H1 (cell line): ENCODE results near the gene FKBP2. TPM values are rescaled to one million over a fixed set of nuclear protein-coding genes. Genes with fewer than 3 reads are reported as not detected.

Experiments
- CTCF ChIA-PET: fragments of 300-600 bp; sonication (Branson Sonifier 250); formaldehyde crosslinking; loops from one replicate; lab custom pipeline; 2021; ENCODE audit not compliant: partially characterized antibody; lab: Charles Lee
- POLR2A ChIA-PET: fragments of 300-600 bp; sonication (Branson Sonifier 250); formaldehyde crosslinking; loops from one replicate; lab custom pipeline; 2021; ENCODE audit warnings: inconsistent platforms; ENCODE audit not compliant: partially characterized antibody; lab: Charles Lee
- DNase-seq, 2 experiments: peaks; one replicate each; pipeline versions ENCODE4 v3.0.0 to v3.0.0-alpha.2; 2010 to 2022; ENCODE audit warnings: low spot score in 2 of 2, low read depth in 1 of 2, mixed read lengths in 1 of 2
- FAIRE-seq: peaks from 2 replicates; lab custom pipeline; 2011; peaks lifted over from hg19 to GRCh38; lab: Jason Lieb, UNC
- H2AFZ ChIP-seq: 2 replicates; pipeline ENCODE4 v1.8.1; 2012; ENCODE audit warnings: low read length, inconsistent platforms
- H2AK5ac ChIP-seq: 2 replicates; pipeline ENCODE4 v1.6.1; 2013; ENCODE audit warnings: low read depth, low read length
- H2BK120ac ChIP-seq: replicated peaks from 2 replicates; pipeline ENCODE3; 2013; ENCODE audit warnings: low read depth, low read length, inconsistent platforms
- H2BK12ac ChIP-seq: 2 replicates; pipeline ENCODE4 v1.6.1; 2013; ENCODE audit warnings: low read depth, low read length
- H2BK15ac ChIP-seq: 2 replicates; pipeline ENCODE4 v1.6.1; 2013; ENCODE audit warnings: low read length
- H2BK20ac ChIP-seq: 2 replicates; pipeline ENCODE4 v1.6.1; 2013; ENCODE audit warnings: low read length
- H2BK5ac ChIP-seq: 2 replicates; pipeline ENCODE4 v1.6.1; 2013; ENCODE audit warnings: low read depth, low read length
- H3K14ac ChIP-seq: 2 replicates; pipeline ENCODE4 v1.6.1; 2013; ENCODE audit warnings: inconsistent platforms; ENCODE audit not compliant: insufficient read length
- H3K18ac ChIP-seq: 2 replicates; pipeline ENCODE4 v1.6.1; 2013; ENCODE audit warnings: low read length; ENCODE audit errors: extremely low read depth
- H3K23ac ChIP-seq: 2 replicates; pipeline ENCODE4 v1.6.1; 2013; ENCODE audit warnings: inconsistent platforms; ENCODE audit not compliant: insufficient read length
- H3K23me2 ChIP-seq: 2 replicates; pipeline ENCODE4 v1.6.1; 2013; ENCODE audit warnings: low read depth, low read length
- H3K27ac ChIP-seq: 2 replicates; pipeline ENCODE4 v1.6.1; 2011; ENCODE audit warnings: low read depth, low read length, inconsistent platforms
- H3K27me3 ChIP-seq, 4 experiments: replicated peaks in 1 of 4; 1 replicate in 1 of 4; 2 replicates in 3 of 4; pipeline versions ENCODE4 v1.6.1 to v1.8.1; 2011 to 2013; ENCODE audit warnings: low read length in 3 of 4, mild to moderate bottlenecking in 3 of 4, inconsistent platforms in 2 of 4, mixed read lengths in 2 of 4, moderate library complexity in 1 of 4; ENCODE audit not compliant: control insufficient read depth in 3 of 4, insufficient read depth in 3 of 4; ENCODE audit errors: extremely low read depth in 1 of 4
- H3K36me3 ChIP-seq, 4 experiments: 2 replicates each; pipeline versions ENCODE4 v1.6.1 to v1.8.1; 2011 to 2013; ENCODE audit warnings: mild to moderate bottlenecking in 4 of 4, low read length in 3 of 4, moderate library complexity in 2 of 4, control low read depth in 1 of 4, inconsistent platforms in 1 of 4; ENCODE audit not compliant: insufficient read depth in 4 of 4, control insufficient read depth in 2 of 4
- H3K4ac ChIP-seq: replicated peaks from 2 replicates; pipeline ENCODE3; 2013; ENCODE audit warnings: low read length, low read depth, mixed read lengths, inconsistent platforms; ENCODE audit not compliant: insufficient read length
- H3K4me1 ChIP-seq, 4 experiments: replicated peaks in 1 of 4; 1 replicate in 1 of 4; 2 replicates in 3 of 4; pipeline versions ENCODE4 v1.6.1 to v1.8.1; 2011 to 2013; ENCODE audit warnings: low read length in 3 of 4, inconsistent platforms in 2 of 4, mixed read lengths in 1 of 4; ENCODE audit not compliant: insufficient read depth in 4 of 4, control insufficient read depth in 3 of 4
- H3K4me2 ChIP-seq, 2 experiments: 2 replicates each; pipeline versions ENCODE4 v1.6.1 to v1.8.1; 2011 to 2013; ENCODE audit warnings: low read depth in 2 of 2, low read length in 2 of 2, control low read depth in 1 of 2, inconsistent platforms in 1 of 2, mild to moderate bottlenecking in 1 of 2; ENCODE audit not compliant: insufficient read depth in 1 of 2
- H3K4me3 ChIP-seq, 4 experiments: fragments of 200-600, 300-600 bp in 1 of 4; sonication (generic), shearing (Covaris generic), sonication (Bioruptor Twin) in 1 of 4; 2 replicates each; pipeline versions ENCODE4 v1.5.1 to v1.8.1; 2011 to 2016; ENCODE audit warnings: low read length in 4 of 4, low read depth in 3 of 4, control low read depth in 2 of 4, inconsistent platforms in 2 of 4, mild to moderate bottlenecking in 2 of 4, mixed read lengths in 1 of 4, moderate library complexity in 1 of 4; ENCODE audit not compliant: insufficient read depth in 2 of 4; ENCODE audit errors: extremely low read depth in 1 of 4
- H3K56ac ChIP-seq: replicated peaks from 2 replicates; pipeline ENCODE3; 2013; ENCODE audit warnings: low read depth, mild to moderate bottlenecking, mixed read lengths, low read length, inconsistent platforms; ENCODE audit not compliant: insufficient read length
- H3K79me1 ChIP-seq: 2 replicates; pipeline ENCODE4 v1.6.1; 2013; ENCODE audit warnings: low read depth, low read length, control low read depth
- H3K79me2 ChIP-seq, 2 experiments: 2 replicates each; pipeline versions ENCODE4 v1.6.1 to v1.8.1; 2012 to 2013; ENCODE audit warnings: low read length in 2 of 2, mild to moderate bottlenecking in 2 of 2, inconsistent platforms in 1 of 2; ENCODE audit not compliant: insufficient read depth in 2 of 2, control insufficient read depth in 1 of 2
- H3K9ac ChIP-seq, 4 experiments: replicated peaks in 1 of 4; 1 replicate in 1 of 4; 2 replicates in 3 of 4; pipeline versions ENCODE4 v1.6.1 to v1.8.1; 2011 to 2013; ENCODE audit warnings: low read depth in 3 of 4, low read length in 3 of 4, control low read depth in 2 of 4, mild to moderate bottlenecking in 2 of 4, moderate library complexity in 2 of 4, inconsistent platforms in 1 of 4; ENCODE audit errors: extremely low read depth in 1 of 4
- H3K9me3 ChIP-seq, 2 experiments: 2 replicates each; pipeline versions ENCODE4 v1.6.1 to v1.8.1; 2012 to 2013; ENCODE audit warnings: mild to moderate bottlenecking in 2 of 2, moderate library complexity in 2 of 2, control low read depth in 1 of 2, inconsistent platforms in 1 of 2, low read depth in 1 of 2, low read length in 1 of 2, mixed read lengths in 1 of 2; ENCODE audit not compliant: insufficient read depth in 2 of 2
- H4K20me1 ChIP-seq, 2 experiments: replicated peaks in 1 of 2; 2 replicates each; pipeline versions ENCODE3 to v1.8.1; 2011 to 2013; ENCODE audit warnings: inconsistent platforms in 2 of 2, low read length in 2 of 2, mild to moderate bottlenecking in 1 of 2; ENCODE audit not compliant: insufficient read depth in 2 of 2, control insufficient read depth in 1 of 2
- H4K5ac ChIP-seq: 2 replicates; pipeline ENCODE4 v1.6.1; 2013; ENCODE audit warnings: low read length, low read depth, mixed read lengths, inconsistent platforms; ENCODE audit not compliant: insufficient read length
- H4K8ac ChIP-seq: 2 replicates; pipeline ENCODE4 v1.8.0; 2013; ENCODE audit warnings: mild to moderate bottlenecking, moderate library complexity, low read length, inconsistent platforms; ENCODE audit not compliant: insufficient read depth; ENCODE audit errors: extremely low read depth
- H4K91ac ChIP-seq: replicated peaks from 2 replicates; pipeline ENCODE3; 2013; ENCODE audit warnings: low read length, mixed read lengths, inconsistent platforms; ENCODE audit not compliant: insufficient read length
- POLR2A ChIP-seq, 2 experiments: IDR thresholded peaks; 1 replicate in 1 of 2; 2 replicates in 1 of 2; pipeline ENCODE4 v1.6.1; 2011; ENCODE audit warnings: low read depth in 2 of 2, low read length in 2 of 2, mild to moderate bottlenecking in 2 of 2; ENCODE audit errors: control extremely low read depth in 1 of 2
- POLR2AphosphoS5 ChIP-seq: IDR thresholded peaks from 2 replicates; pipeline ENCODE4 v1.6.1; 2011; ENCODE audit warnings: low read depth, low read length
- WGBS, 2 experiments: shearing (Covaris generic) in 1 of 2; methylation state at CpG; one replicate each; pipeline versions ENCODE4 v1.1.6 to v1.1.7; 2013 to 2015; ENCODE audit warnings: low lambda C conversion rate in 2 of 2, mixed read lengths in 2 of 2, inconsistent platforms in 1 of 2, low coverage in 1 of 2, missing lambda C conversion rate in 1 of 2; ENCODE audit not compliant: insufficient replicate concordance in 2 of 2, insufficient coverage in 1 of 2, insufficient read length in 1 of 2; ENCODE audit errors: extremely low coverage in 1 of 2, missing lambda C conversion rate in 1 of 2; 5-methylcytosine and 5-hydroxymethylcytosine counted together
- polyA plus RNA-seq, 7 experiments: library from polyadenylated mRNA; depleted of rRNA in 3 of 7; stranded (reverse) in 5 of 7; unstranded in 2 of 7; fragments of >200 nt in 5 of 7; fragments of 200-250 nt in 2 of 7; gene quantifications; 1 replicate in 5 of 7; 2 replicates in 1 of 7; 4 replicates in 1 of 7; pipeline versions ENCODE4 v1.2.1 to v1.2.3, GENCODE V29; 2011 to 2013; ENCODE audit warnings: missing spikeins in 2 of 7, mixed read lengths in 2 of 7
- total RNA-seq: library from RNA; stranded (reverse); fragmentation: NEBNext Ultra II Directional; extraction: Animal tissue kit (Norgen Biotek cat#: 25700); gene quantifications from 2 replicates; pipeline ENCODE4 v1.2.1, GENCODE V29; 2021

The FKBP2 gene
- total and polyA plus RNA-seq, 2 of the 8 experiments (the other 6 are each of a cell fraction or from before 2014, with no cell fraction given), result 41.7 to 52.5 TPM

DNA sequence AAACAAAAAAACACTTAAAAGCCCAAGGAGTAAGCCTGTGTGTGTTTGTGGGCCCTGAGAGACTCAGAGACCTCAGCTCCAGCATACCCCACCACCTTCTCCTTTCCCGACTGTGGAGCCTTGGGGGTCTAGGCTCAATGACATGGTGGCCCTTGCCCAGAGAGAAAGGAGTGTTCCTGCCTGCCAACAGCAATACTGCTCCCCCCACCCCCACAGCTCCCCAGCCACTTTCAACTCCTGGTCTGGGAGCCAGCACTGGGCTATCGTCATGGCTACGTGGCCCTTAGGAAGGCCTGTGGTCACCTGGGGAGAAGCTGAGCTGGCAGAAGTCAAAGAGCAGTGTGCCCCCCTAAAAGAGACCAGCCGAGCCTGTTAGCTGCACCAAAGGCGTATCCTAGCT is 3.2 kb downstream of the FKBP2 start:
- H3K36me3 ChIP-seq, result peaks cover 0 to 17% (median 4%) of the 10 kb centered on the region in 4 experiments; a peak in 4 of 8 replicates
- H4K20me1 ChIP-seq, result peaks cover 0 to 13% of the 10 kb centered on the region in 2 experiments
- H3K79me2 ChIP-seq, result peaks cover 6 to 21% of the 10 kb centered on the region in 2 experiments; a peak in 3 of 4 replicates
- H3K4ac ChIP-seq, result no peak overlapping the region
- 74% methylated on average over 5 of the region's 5 CpGs; no CpG with 5 or more reads in 1 of the 2 experiments for WGBS, 2 experiments
- no peak overlapping the region for H3K14ac ChIP-seq
- no peak overlapping the region for H3K4me3 ChIP-seq
- DNase-seq (no peak), FAIRE-seq (no peak)
- POLR2A ChIA-PET, result interaction anchor here (1.0 to 13.1 kb wide), 16 partner anchors 7 to 96 kb away, joined by 3 to 352 read pairs (median 21); partner anchors contain the start of genes BAD, CCDC88B, DNAJC4 and FERMT3
- H3K23me2 ChIP-seq, result peaks cover 20% of the 10 kb centered on the region
- TF ChIP-seq POLR2A (IDR thresholded peaks at IDR 0.05; ENCODE audit: control extremely low read depth in 1 of 2, low read depth in 2 of 2, low read length in 2 of 2) (no peak), POLR2AphosphoS5 (peak; percentile 56; the same call in 1 of the 2 replicates)
- no peak overlapping the region for H4K5ac ChIP-seq
- 0 out of 2 replicates have a peak overlapping the region, but pooled peaks have one; percentile 20 for H4K8ac ChIP-seq
- CTCF ChIA-PET, result interaction anchor here (0.8 to 10.0 kb wide), 13 partner anchors 12 to 59 kb away, joined by 3 to 102 read pairs (median 4); partner anchors contain the start of genes CATSPERZ, ESRRA, FERMT3 and NUDT22
- H3K23ac ChIP-seq, result no peak overlapping the region
- no peaks in the 10 kb centered on the region for H3K9me3 ChIP-seq
- peaks cover 6% of the 10 kb centered on the region for H3K79me1 ChIP-seq
- H3K18ac ChIP-seq, result no peak overlapping the region
- no peak overlapping the region for H2AFZ ChIP-seq
- no peak overlapping the region for H2BK120ac ChIP-seq
- H2BK12ac ChIP-seq, result no peak overlapping the region
- no peak overlapping the region for H2AK5ac ChIP-seq
- H2BK20ac ChIP-seq, result no peak overlapping the region
- no peak overlapping the region; a peak in 1 of 4 replicates for H3K4me2 ChIP-seq
- no peak overlapping the region for H3K9ac ChIP-seq
- no peak overlapping the region for H3K56ac ChIP-seq
- H4K91ac ChIP-seq, result no peak overlapping the region
- H2BK15ac ChIP-seq, result no peak overlapping the region
- no peaks in the 10 kb centered on the region for H3K27me3 ChIP-seq
- peaks cover 0 to 32% (median 25%) of the 10 kb centered on the region in 4 experiments; a peak in 6 of 7 replicates for H3K4me1 ChIP-seq
- no peak overlapping the region for H2BK5ac ChIP-seq
- no peak overlapping the region for H3K27ac ChIP-seq
